NCI-H146 (cell line): Measurements from ENCODE around the gene MED17.

Experiments used
- DNase-seq: peaks from one replicate; lab custom pipeline; 2025; lab: John Stamatoyannopoulos, UW

The MED17 gene

GRCh38 chr11:93849751-93850593 is 65.9 kb downstream of the MED17 start:
- peak; percentile 72 for DNase-seq

GRCh38 chr11:93850594-93851018 is 66.5 kb downstream of the MED17 start, which contains the start of gene VSTM5:
Gene VSTM5, minus strand, starts transcription at chr11:93850618. Its CDS starts 116 bp downstream, at chr11:93850502.
- DNase-seq, result peak; percentile 67

- no peak for DNase-seq
Observed at GRCh38 chr11:93852242-93852641, 68.2 kb downstream of the MED17 start.

DNA sequence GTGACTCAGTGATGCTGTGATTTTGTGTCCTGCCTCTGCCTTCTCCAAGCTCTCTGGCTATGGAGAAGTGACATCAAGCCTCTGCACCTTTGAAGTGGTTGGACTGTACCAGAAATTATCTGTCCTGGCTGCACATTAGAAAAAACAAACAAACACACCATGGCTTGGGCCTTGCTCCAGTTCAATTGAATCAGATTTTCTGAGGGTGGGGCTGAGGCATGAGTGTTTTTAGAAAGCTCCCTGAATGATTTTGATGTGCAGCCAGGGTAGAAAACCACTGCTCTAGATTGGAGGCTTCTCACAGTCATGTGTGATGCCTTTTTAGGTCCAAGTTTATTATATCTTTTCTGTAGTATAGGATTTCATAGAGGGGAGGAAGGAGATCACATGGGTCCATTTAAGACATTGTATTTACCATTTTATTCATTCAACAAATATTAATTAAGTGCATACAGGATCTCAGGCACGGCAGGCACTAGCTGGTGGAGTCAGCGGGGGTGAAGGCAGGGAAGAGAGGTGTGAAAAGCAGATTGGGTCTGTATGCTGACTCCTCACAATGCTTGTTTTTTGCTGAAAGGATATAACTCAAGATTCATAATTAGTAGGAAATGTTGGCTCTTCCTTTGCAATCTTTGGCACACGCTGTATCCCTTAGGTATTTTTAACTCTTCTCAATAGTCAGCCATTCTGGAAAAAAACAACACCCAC is 73.5 kb downstream of the MED17 start:
- no peak for DNase-seq

DNA sequence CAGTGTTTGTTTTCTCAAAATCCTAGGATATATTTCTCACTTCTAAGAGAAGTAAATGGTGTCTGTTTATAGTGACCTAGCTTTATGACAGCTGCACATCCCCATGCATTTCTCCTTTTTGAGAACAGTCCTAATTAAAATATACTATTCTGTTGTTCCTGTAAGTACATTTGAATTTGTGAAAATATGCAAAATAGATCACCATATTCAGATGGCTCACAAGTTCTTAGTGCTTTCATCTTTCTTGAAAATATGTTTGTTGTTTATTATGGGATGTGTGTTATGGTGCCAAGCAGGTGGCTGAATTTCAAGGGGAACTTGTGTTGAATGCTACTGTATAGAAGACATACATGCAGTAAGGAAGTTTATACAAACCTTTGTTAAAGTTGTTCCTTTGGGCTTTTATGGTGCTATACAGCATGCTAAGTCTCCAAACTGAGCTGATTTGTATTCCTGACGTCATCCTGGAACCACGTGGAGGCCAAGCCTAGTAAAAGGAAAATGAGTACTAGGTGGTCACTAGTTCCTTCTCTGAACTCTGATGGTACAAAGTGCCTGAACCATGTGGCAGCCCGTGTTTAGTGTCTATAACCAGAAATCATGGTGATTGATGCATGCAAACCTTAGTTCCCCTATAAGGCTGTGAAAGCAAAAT is 74.2 kb downstream of the MED17 start:
- no peak for DNase-seq

GRCh38 chr11:93861808-93862207 is 77.7 kb downstream of the MED17 start:
- no peak for DNase-seq
